Effector memory CD4-positive, alpha-beta T cell (primary cell): ENCODE results near the gene TRAPPC6A.
A peak's percentile ranks its signal among the peaks of the same experiment; 100 is the strongest.

Experiments
- DNase-seq, 3 donors: peaks; one replicate each; pipeline ENCODE4 v3.0.0-alpha.2; 2020
- H3K27ac ChIP-seq: 2 replicates; pipeline ENCODE4 v1.7.0; 2013; ENCODE audit warnings: mild to moderate bottlenecking, low read length, moderate library complexity; ENCODE audit not compliant: insufficient read depth, poor library complexity, severe bottlenecking
- H3K27me3 ChIP-seq: replicated peaks from 2 replicates; pipeline ENCODE4 v1.7.0; 2013; ENCODE audit warnings: mild to moderate bottlenecking, low read length; ENCODE audit not compliant: insufficient read depth, control insufficient read depth, poor library complexity, severe bottlenecking
- H3K36me3 ChIP-seq: 2 replicates; pipeline ENCODE4 v1.7.0; 2013; ENCODE audit warnings: mild to moderate bottlenecking, low read length, moderate library complexity; ENCODE audit not compliant: control insufficient read depth, insufficient read depth
- H3K4me1 ChIP-seq: 2 replicates; pipeline ENCODE4 v1.7.0; 2013; ENCODE audit warnings: low read length, mild to moderate bottlenecking; ENCODE audit not compliant: control insufficient read depth, insufficient read depth, poor library complexity, severe bottlenecking
- H3K4me3 ChIP-seq: 2 replicates; pipeline ENCODE4 v1.7.0; 2013; ENCODE audit warnings: low read length, low read depth, mild to moderate bottlenecking; ENCODE audit not compliant: insufficient read depth, poor library complexity, severe bottlenecking
- H3K9me3 ChIP-seq: 2 replicates; pipeline ENCODE4 v1.7.0; 2013; ENCODE audit warnings: mild to moderate bottlenecking, low read length, moderate library complexity; ENCODE audit not compliant: control insufficient read depth

The TRAPPC6A gene

GRCh38 chr19:45187421-45188100 is 9.5 kb upstream of the TRAPPC6A start:
- H3K27me3 ChIP-seq = no peaks in the 10 kb centered on the region
- H3K4me3 ChIP-seq = no peak overlapping the region
- no peaks in the 10 kb centered on the region for H3K9me3 ChIP-seq
- H3K27ac ChIP-seq = no peak overlapping the region
- no peaks in the 10 kb centered on the region for H3K36me3 ChIP-seq
- no peak for DNase-seq
- H3K4me1 ChIP-seq = peaks cover 5% of the 10 kb centered on the region

GRCh38 chr19:45186509-45187334 is 8.7 kb upstream of the TRAPPC6A start:
- H3K4me3 ChIP-seq = no peak overlapping the region
- no peaks in the 10 kb centered on the region for H3K9me3 ChIP-seq
- H3K4me1 ChIP-seq = peaks cover 5% of the 10 kb centered on the region
- H3K27me3 ChIP-seq = no peaks in the 10 kb centered on the region
- no peak overlapping the region for H3K27ac ChIP-seq
- DNase-seq = no peak
- H3K36me3 ChIP-seq = peaks cover 2% of the 10 kb centered on the region

GRCh38 chr19:45184115-45184514 is 6.1 kb upstream of the TRAPPC6A start:
- Histone ChIP-seq H3K27ac (no peak overlapping the region), H3K27me3 (no peaks in the 10 kb centered on the region), H3K4me1 (peaks cover 19% of the 10 kb centered on the region), H3K36me3 (peaks cover 9% of the 10 kb centered on the region), H3K4me3 (no peak overlapping the region), H3K9me3 (no peaks in the 10 kb centered on the region)
- no peak for DNase-seq

- H3K27ac ChIP-seq = no peak overlapping the region
- peaks cover 9% of the 10 kb centered on the region for H3K36me3 ChIP-seq
- peaks cover 21% of the 10 kb centered on the region for H3K4me1 ChIP-seq
- no peaks in the 10 kb centered on the region for H3K27me3 ChIP-seq
- DNase-seq = no peak
- no peak overlapping the region for H3K4me3 ChIP-seq
- H3K9me3 ChIP-seq = no peaks in the 10 kb centered on the region
Measured at GRCh38 chr19:45182758-45183157, 4.7 kb upstream of the TRAPPC6A start.

- Histone ChIP-seq H3K27me3 (no peaks in the 10 kb centered on the region), H3K4me1 (peaks cover 19% of the 10 kb centered on the region), H3K36me3 (peaks cover 9% of the 10 kb centered on the region), H3K27ac (no peak overlapping the region), H3K9me3 (no peaks in the 10 kb centered on the region), H3K4me3 (no peak overlapping the region)
- DNase-seq = no peak
Measured at GRCh38 chr19:45180936-45181335, 2.9 kb upstream of the TRAPPC6A start.

GRCh38 chr19:45179892-45180370 is 1.9 kb upstream of the TRAPPC6A start:
- H3K9me3 ChIP-seq = no peaks in the 10 kb centered on the region
- DNase-seq = no peak
- H3K27ac ChIP-seq = peak overlapping the region; percentile 86
- H3K36me3 ChIP-seq = peaks cover 9% of the 10 kb centered on the region
- H3K4me1 ChIP-seq = peaks cover 19% of the 10 kb centered on the region
- no peaks in the 10 kb centered on the region for H3K27me3 ChIP-seq
- peak overlapping the region; percentile 79 for H3K4me3 ChIP-seq

GRCh38 chr19:45179072-45179891 is 1.2 kb upstream of the TRAPPC6A start:
- Histone ChIP-seq H3K36me3 (peaks cover 9% of the 10 kb centered on the region), H3K4me1 (peaks cover 19% of the 10 kb centered on the region), H3K4me3 (peak overlapping the region; percentile 79), H3K9me3 (no peaks in the 10 kb centered on the region), H3K27ac (peak overlapping the region; percentile 86), H3K27me3 (no peaks in the 10 kb centered on the region)
- DNase-seq = peak; percentile 9 to 26 (median 23)

GRCh38 chr19:45178262-45179071 is 430 bp upstream of the TRAPPC6A start, which contains the start of gene BLOC1S3:
TSS of gene BLOC1S3 (plus strand) at chr19:45178784. CDS start at chr19:45179297, 513 bp downstream.
- peak; percentile 99 to 100 (median 100) for DNase-seq
- Histone ChIP-seq H3K4me1 (peaks cover 19% of the 10 kb centered on the region), H3K9me3 (no peaks in the 10 kb centered on the region), H3K27ac (peak within 1 kb of the TSS; percentile 86), H3K36me3 (peaks cover 9% of the 10 kb centered on the region), H3K4me3 (peak within 1 kb of the TSS; percentile 81), H3K27me3 (no peaks in the 10 kb centered on the region)
